GM12878 (cell line): ENCODE measurements around the gene EDEM3. TPM values are rescaled to one million over a fixed set of nuclear protein-coding genes. Genes with fewer than 3 reads are reported as not detected.

Experiments
- ATAC-seq: fragments of 200-7000 bp; cut with Tn5 transposase; 3 replicates; pipeline ENCODE4 v1.9.1; 2020; ENCODE audit warnings: mild to moderate bottlenecking, moderate library complexity
- BruUV-seq: library from RNA; stranded (reverse); fragments of 400-500 nt; replicated peaks from 2 replicates; lab custom pipeline; 2021; lab: Mats Ljungman, UMichigan
- CTCF ChIA-PET: fragments of 300-600 bp; sonication (Branson Sonifier 250); formaldehyde crosslinking; extraction: SDS; loops from one replicate; lab custom pipeline; 2021; ENCODE audit warnings: inconsistent platforms; lab: Yijun Ruan, JAX
- POLR2A ChIA-PET: fragments of 350-600 bp; formaldehyde crosslinking; extraction: SDS; loops from one replicate; lab custom pipeline; 2021; ENCODE audit warnings: inconsistent platforms; lab: Charles Lee
- RAD21 ChIA-PET: fragments of 300-600 bp; sonication (Branson Sonifier 250); formaldehyde crosslinking; loops from one replicate; lab custom pipeline; 2023; ENCODE audit warnings: antibody characterized with exemption; ENCODE audit not compliant: unreplicated experiment; lab: Charles Lee
- SMC1A ChIA-PET: fragments of 300-600 bp; sonication (Branson Sonifier 250); formaldehyde crosslinking; loops from one replicate; lab custom pipeline; 2023; ENCODE audit not compliant: unreplicated experiment, uncharacterized antibody; lab: Charles Lee
- DNase-seq: peaks from one replicate; pipeline ENCODE4 v3.0.0-alpha.2; 2011; ENCODE audit warnings: low read depth, low spot score
- FAIRE-seq: peaks from 3 replicates; lab custom pipeline; 2011; peaks lifted over from hg19 to GRCh38; lab: Jason Lieb, UNC
- H2AFZ ChIP-seq: 2 replicates; pipeline ENCODE4 v1.6.0; 2011; ENCODE audit warnings: low read depth, low read length, control low read depth; ENCODE audit not compliant: control insufficient read depth
- H3K27ac ChIP-seq: 2 replicates; pipeline ENCODE4 v1.5.1; 2011; ENCODE audit warnings: control low read depth; ENCODE audit not compliant: control insufficient read depth, insufficient read depth
- H3K27me3 ChIP-seq, 2 experiments: replicated peaks in 1 of 2; 2 replicates each; pipeline versions ENCODE4 v1.6.0 to v1.6.1; 2011; ENCODE audit warnings: low read length in 1 of 2; ENCODE audit not compliant: control insufficient read depth in 2 of 2, insufficient read depth in 2 of 2
- H3K36me3 ChIP-seq, 2 experiments: 2 replicates each; pipeline ENCODE4 v1.5.1; 2011; ENCODE audit warnings: low read length in 1 of 2; ENCODE audit not compliant: control insufficient read depth in 2 of 2, insufficient read depth in 2 of 2
- H3K4me1 ChIP-seq: 2 replicates; pipeline ENCODE4 v1.6.1; 2011; ENCODE audit warnings: mild to moderate bottlenecking, low read length, moderate library complexity, mixed read lengths; ENCODE audit not compliant: control insufficient read depth, insufficient read depth
- H3K4me2 ChIP-seq: 2 replicates; pipeline ENCODE4 v1.6.0; 2011; ENCODE audit warnings: control low read depth; ENCODE audit not compliant: control insufficient read depth, insufficient read depth
- H3K4me3 ChIP-seq: fragments of 200-600 bp; sonication (generic); 2 replicates; pipeline ENCODE4 v1.5.1; 2016
- H3K79me2 ChIP-seq: 2 replicates; pipeline ENCODE4 v1.6.0; 2011; ENCODE audit warnings: low read length; ENCODE audit not compliant: control insufficient read depth, insufficient read depth
- H3K9ac ChIP-seq: 2 replicates; pipeline ENCODE4 v1.8.0; 2011; ENCODE audit warnings: low read length, control low read depth, mixed read lengths; ENCODE audit not compliant: control insufficient read depth, insufficient read depth
- H3K9me3 ChIP-seq: replicated peaks from 3 replicates; pipeline ENCODE4 v1.5.1; 2011; ENCODE audit warnings: mild to moderate bottlenecking, low read length; ENCODE audit not compliant: control insufficient read depth, insufficient read depth
- H4K20me1 ChIP-seq: 2 replicates; pipeline ENCODE4 v1.6.0; 2011; ENCODE audit not compliant: control insufficient read depth, insufficient read depth
- BRCA1 ChIP-seq: IDR thresholded peaks from 2 replicates; pipeline ENCODE4 v1.6.1; 2011; ENCODE audit warnings: low read depth, low read length, improper control_type of control experiment
- CREM ChIP-seq: IDR thresholded peaks from 2 replicates; pipeline ENCODE4 v1.6.1; 2014; ENCODE audit warnings: antibody characterized with exemption, low read depth
- E2F4 ChIP-seq: IDR thresholded peaks from 2 replicates; pipeline ENCODE4 v1.6.1; 2012; ENCODE audit warnings: low read depth, low read length, improper control_type of control experiment
- SMAD1 ChIP-seq: fragments of 450-650 bp; IDR thresholded peaks from 2 replicates; pipeline ENCODE4 v1.6.1; 2018; ENCODE audit warnings: mild to moderate bottlenecking, low read depth; ENCODE audit not compliant: partially characterized antibody
- STAT3 ChIP-seq: IDR thresholded peaks from 2 replicates; pipeline ENCODE4 v1.6.1; 2011; ENCODE audit warnings: low read depth, low read length, improper control_type of control experiment
- TCF7 ChIP-seq: IDR thresholded peaks from 2 replicates; pipeline ENCODE4 v1.6.1; 2014; ENCODE audit warnings: antibody characterized with exemption, borderline replicate concordance
- USF1 ChIP-seq: IDR thresholded peaks from 2 replicates; pipeline ENCODE4 v1.6.1; 2011; ENCODE audit warnings: borderline replicate concordance, low read depth, mild to moderate bottlenecking, moderate library complexity, mixed read lengths, low read length; ENCODE audit not compliant: insufficient read depth; ENCODE audit errors: extremely low read length
- USF2 ChIP-seq: IDR thresholded peaks from 2 replicates; pipeline ENCODE4 v1.6.1; 2011; ENCODE audit warnings: low read depth, low read length, improper control_type of control experiment, borderline replicate concordance
- ZNF217 ChIP-seq: fragments of 450-650 bp; IDR thresholded peaks from 2 replicates; pipeline ENCODE4 v1.6.1; 2017; ENCODE audit warnings: antibody characterized with exemption, mild to moderate bottlenecking
- ZNF274 ChIP-seq: IDR thresholded peaks from one replicate; pipeline ENCODE4 v1.8.0; 2011; ENCODE audit not compliant: insufficient read length, insufficient read depth
- WGBS: methylation state at CpG from one replicate; pipeline ENCODE4 v1.1.6; 2016; ENCODE audit warnings: low lambda C conversion rate; ENCODE audit not compliant: insufficient replicate concordance, insufficient coverage; ENCODE audit errors: missing lambda C conversion rate; 5-methylcytosine and 5-hydroxymethylcytosine counted together
- in situ Hi-C: fragments of 300-500 bp; cut with MboI; formaldehyde crosslinking; loops from 9 replicates; pipeline ENCODE4 v1.14.3; 2018; ENCODE audit warnings: mixed read lengths
- intact Hi-C: fragments of 100-400 bp; cut with micrococcal nuclease; formaldehyde crosslinking; loops from one replicate; pipeline ENCODE4 v1.14.2; 2022; ENCODE audit not compliant: unreplicated experiment
- polyA plus RNA-seq, 11 experiments: library from polyadenylated mRNA; depleted of rRNA in 4 of 11; unstranded in 6 of 11; stranded (reverse) in 5 of 11; fragments of >200 nt; fragmentation: Nextera tagmentation in 4 of 11; fragmentation: Illumina TruSeq in 1 of 11; extraction: Ambion mirVana in 4 of 11; extraction: Trizol in 1 of 11; gene quantifications; 1 replicate in 1 of 11; 2 replicates in 10 of 11; pipeline versions ENCODE4 v1.2.1 to v1.2.3, GENCODE V29; 2011 to 2016; ENCODE audit warnings: inconsistent platforms in 2 of 11, missing spikeins in 2 of 11, low read depth in 1 of 11
- total RNA-seq, 4 experiments: library from RNA; depleted of rRNA in 3 of 4; stranded (reverse); fragments of >200 nt in 3 of 4; fragmentation: Illumina TruSeq in 1 of 4; extraction: Trizol in 1 of 4; gene quantifications; 2 replicates each; pipeline versions ENCODE4 v1.2.1 to v1.2.3, GENCODE V29; 2013 to 2021
- TF ChIP-seq, protein P1 (sequence below): fragments of 450-650 bp; formaldehyde crosslinking; IDR thresholded peaks from 2 replicates; pipeline ENCODE4 v1.5.0; 2022; ENCODE audit warnings: mild to moderate bottlenecking, missing genetic modification characterization
- TF ChIP-seq, protein P2 (sequence below): fragments of 450-650 bp; IDR thresholded peaks from 2 replicates; pipeline ENCODE4 v1.6.1; 2016; ENCODE audit warnings: mild to moderate bottlenecking

The EDEM3 gene
- total and polyA plus RNA-seq, 10 of the 15 experiments (the other 5 are each of a cell fraction or from before 2014, with no cell fraction given), result 6.4 to 19.3 (median 14.3) TPM

GRCh38 chr1:184793967-184794366 lies 39.3 kb upstream of the EDEM3 start:
- RAD21 ChIA-PET, result interaction anchor here (1.1 kb wide), 1 partner anchor 377 kb away, joined by 3 read pairs; no protein-coding TSS in a partner anchor
- Histone ChIP-seq H3K9me3 (no peaks in the 10 kb centered on the region), H3K27me3 (no peaks in the 10 kb centered on the region), H3K4me2 (no peak overlapping the region), H3K36me3 (peaks cover 0 to 4% of the 10 kb centered on the region in 2 experiments; a peak in 1 of 4 replicates), H3K79me2 (no peaks in the 10 kb centered on the region), H3K9ac (no peak overlapping the region), H2AFZ (no peak overlapping the region), H3K27ac (no peak overlapping the region), H4K20me1 (no peaks in the 10 kb centered on the region), H3K4me3 (no peak overlapping the region), H3K4me1 (no peaks in the 10 kb centered on the region)
- ATAC-seq (no peak), FAIRE-seq (no peak), DNase-seq (no peak)
- CTCF ChIA-PET, result interaction anchor here (0.7 to 3.9 kb wide), 4 partner anchors 12 to 376 kb away, joined by 3 to 18 read pairs (median 8); no protein-coding TSS in a partner anchor
- BruUV-seq, result TSS peak; percentile 26
- POLR2A ChIA-PET, result no interaction called here
- in situ Hi-C loops (no loop called here), intact Hi-C loops (no loop called here)
- WGBS, result 100% methylated on average over 3 of the region's 3 CpGs
- SMC1A ChIA-PET, result interaction anchor here (2.6 kb wide), 1 partner anchor 11 kb away, joined by 8 read pairs; no protein-coding TSS in a partner anchor
- TF ChIP-seq ZNF274, result no peak
- no peak for TF ChIP-seq USF2
- no peak for TF ChIP-seq SMAD1
- no peak for TF ChIP-seq E2F4
- TF ChIP-seq, protein P1, sequence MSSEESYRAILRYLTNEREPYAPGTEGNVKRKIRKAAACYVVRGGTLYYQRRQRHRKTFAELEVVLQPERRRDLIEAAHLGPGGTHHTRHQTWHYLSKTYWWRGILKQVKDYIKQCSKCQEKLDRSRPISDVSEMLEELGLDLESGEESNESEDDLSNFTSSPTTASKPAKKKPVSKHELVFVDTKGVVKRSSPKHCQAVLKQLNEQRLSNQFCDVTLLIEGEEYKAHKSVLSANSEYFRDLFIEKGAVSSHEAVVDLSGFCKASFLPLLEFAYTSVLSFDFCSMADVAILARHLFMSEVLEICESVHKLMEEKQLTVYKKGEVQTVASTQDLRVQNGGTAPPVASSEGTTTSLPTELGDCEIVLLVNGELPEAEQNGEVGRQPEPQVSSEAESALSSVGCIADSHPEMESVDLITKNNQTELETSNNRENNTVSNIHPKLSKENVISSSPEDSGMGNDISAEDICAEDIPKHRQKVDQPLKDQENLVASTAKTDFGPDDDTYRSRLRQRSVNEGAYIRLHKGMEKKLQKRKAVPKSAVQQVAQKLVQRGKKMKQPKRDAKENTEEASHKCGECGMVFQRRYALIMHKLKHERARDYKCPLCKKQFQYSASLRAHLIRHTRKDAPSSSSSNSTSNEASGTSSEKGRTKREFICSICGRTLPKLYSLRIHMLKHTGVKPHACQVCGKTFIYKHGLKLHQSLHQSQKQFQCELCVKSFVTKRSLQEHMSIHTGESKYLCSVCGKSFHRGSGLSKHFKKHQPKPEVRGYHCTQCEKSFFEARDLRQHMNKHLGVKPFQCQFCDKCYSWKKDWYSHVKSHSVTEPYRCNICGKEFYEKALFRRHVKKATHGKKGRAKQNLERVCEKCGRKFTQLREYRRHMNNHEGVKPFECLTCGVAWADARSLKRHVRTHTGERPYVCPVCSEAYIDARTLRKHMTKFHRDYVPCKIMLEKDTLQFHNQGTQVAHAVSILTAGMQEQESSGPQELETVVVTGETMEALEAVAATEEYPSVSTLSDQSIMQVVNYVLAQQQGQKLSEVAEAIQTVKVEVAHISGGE (CRISPR knock-in tag), result no peak
- TF ChIP-seq ZNF217, result no peak
- TF ChIP-seq USF1, result no peak
- TF ChIP-seq, protein P2, sequence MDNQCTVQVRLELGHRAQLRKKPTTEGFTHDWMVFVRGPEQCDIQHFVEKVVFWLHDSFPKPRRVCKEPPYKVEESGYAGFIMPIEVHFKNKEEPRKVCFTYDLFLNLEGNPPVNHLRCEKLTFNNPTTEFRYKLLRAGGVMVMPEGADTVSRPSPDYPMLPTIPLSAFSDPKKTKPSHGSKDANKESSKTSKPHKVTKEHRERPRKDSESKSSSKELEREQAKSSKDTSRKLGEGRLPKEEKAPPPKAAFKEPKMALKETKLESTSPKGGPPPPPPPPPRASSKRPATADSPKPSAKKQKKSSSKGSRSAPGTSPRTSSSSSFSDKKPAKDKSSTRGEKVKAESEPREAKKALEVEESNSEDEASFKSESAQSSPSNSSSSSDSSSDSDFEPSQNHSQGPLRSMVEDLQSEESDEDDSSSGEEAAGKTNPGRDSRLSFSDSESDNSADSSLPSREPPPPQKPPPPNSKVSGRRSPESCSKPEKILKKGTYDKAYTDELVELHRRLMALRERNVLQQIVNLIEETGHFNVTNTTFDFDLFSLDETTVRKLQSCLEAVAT, result no peak
- TF ChIP-seq BRCA1, result no peak
- TF ChIP-seq STAT3, result no peak
- TF ChIP-seq CREM, result no peak
- no peak for TF ChIP-seq TCF7
